OCI-LY3 (cell line): ENCODE measurements around the gene SSR1.

Experiments
- CTCF ChIP-seq: fragments of 200-600, 300-600 bp; sonication (generic); IDR thresholded peaks from 2 replicates; pipeline ENCODE4 v1.5.1; 2014; ENCODE audit warnings: antibody characterized with exemption, low read length, low read depth
- EZH2phosphoT487 ChIP-seq: fragments of 200-600 bp; shearing (Covaris generic); IDR thresholded peaks from 2 replicates; pipeline ENCODE4 v1.6.1; 2018; ENCODE audit warnings: antibody characterized with exemption, mixed run types, low read depth

GRCh38 chr6:7295916-7296315 is 17.1 kb downstream of the SSR1 start:
- no peak for TF ChIP-seq CTCF
- no peak for TF ChIP-seq EZH2phosphoT487
